Measurements from ENCODE around the gene ASXL3.

ASXL3 gene

DNA sequence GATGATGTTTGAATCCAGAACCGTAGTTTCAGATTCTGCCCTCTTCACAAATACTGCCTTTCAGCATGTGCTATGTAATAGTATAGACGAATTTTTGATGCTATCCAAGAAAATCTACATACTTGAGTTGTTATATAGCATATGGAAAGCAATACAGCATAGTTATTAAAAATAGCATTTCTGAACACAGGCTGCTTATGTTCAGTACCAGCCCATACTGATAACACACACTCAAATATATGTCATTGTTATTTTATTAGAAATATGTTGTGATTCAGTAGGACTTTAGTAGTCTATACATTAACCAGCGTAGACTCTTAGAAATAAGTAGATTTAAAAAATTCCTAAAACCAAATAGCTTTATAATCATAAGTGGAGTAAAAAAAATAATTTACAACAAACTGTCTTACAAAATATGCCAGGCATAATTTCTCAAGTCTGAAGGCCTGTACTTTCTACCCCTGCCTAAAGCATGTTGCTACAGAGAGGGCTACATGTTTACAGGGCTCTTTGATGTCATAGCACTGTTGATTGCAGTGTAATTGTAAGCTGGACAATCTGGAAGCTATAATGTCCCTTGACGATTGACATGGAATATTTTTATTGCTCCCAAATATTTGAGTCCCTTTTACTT, 86.3 kb downstream of the ASXL3 start:
- no peak for DNase-seq

DNA sequence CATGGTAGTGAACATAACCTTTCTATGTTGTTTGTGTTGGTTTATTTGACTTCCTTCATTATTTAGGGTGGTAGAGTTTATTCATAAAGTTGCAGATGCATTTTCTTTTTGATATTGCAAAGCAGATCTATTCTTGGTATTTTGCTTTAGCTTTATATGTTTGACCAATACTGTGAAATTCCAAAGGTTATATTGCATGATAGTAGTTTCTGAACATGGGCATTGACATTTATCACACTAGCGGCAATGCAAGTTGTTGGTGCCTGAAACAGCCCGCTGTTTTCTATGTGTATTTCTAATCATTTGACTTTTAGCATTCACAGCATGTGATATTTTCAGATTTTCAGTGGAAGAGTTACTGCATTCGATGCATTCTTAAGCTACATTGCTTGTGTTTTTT, 87.2 kb downstream of the ASXL3 start:
- DNase-seq: no peak

DNA sequence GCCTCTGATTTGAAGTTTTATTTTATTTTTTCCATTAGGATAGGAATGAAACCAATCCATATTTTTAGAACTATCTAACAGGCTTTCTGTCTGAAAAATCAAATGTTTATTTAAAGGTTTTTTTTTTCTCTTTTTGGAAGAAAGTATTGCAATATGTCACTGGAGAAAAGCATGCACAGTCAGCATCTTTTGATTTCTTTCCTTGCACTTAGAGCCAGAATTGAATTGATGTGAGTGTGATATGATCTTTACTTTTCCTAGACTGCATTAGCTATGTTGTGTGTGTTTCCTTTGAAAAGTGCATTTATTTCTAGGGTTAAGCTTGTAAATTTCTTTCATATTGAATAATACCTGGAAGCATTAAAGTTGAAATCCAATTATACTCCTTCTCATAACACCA, 87.6 kb downstream of the ASXL3 start:
- no peak for DNase-seq

DNA sequence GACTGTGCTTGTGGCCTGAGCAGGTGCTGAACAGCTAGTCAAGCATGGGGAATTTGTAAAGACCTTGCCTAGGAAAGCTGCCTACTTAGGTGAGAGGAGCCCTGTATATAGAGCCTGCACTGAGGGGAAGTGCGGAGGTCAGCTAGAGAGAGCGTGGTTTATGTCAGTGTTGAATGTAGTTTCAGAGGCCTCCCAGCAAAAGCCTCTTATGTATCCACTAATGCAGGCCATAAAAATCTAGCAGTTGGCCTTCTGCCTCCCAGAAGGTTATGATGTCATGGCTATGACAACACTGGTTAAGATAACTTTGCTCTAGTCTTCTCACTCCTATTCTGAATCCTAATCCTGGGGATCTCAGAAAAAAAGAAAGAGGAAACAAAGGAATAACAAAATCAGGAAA, 88.9 kb downstream of the ASXL3 start:
- no peak for DNase-seq

DNA sequence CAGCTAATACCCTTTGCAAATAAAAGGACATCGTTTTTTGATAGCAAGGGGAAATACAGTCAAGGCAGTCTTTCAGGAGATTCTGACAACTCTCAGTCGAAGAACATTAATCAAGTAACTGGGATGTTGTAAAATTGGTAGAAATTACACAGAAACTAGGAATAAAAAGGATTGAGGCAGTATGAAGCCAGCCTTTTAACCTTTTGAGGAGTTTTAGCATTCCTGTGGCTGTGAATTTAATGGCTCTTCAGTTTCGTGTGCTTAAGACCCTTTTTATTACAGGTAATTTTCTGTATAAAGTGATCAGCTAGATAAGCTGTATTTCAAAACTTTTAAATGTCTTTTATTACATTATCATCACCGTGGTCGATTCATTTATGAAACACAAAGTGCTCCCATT, 91.6 kb downstream of the ASXL3 start:
- no peak for DNase-seq

DNA sequence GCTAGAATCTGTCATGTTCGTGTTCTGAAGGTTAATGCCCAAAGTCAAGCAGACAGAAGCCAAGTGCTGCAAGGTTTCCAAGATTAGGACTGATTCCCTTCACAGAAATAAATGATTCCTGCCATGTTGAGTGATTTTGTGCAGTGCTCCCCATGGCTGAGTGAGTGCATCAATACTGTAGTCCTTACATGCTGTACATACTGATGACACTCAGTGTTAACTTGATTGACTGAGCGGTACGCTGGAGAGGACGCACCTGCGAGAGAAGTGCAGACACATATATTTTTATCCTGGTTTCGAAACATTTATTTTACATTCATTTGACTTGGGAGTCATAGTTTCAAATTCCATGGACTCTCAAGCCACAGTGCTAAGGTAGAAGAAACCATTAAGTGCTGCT, 92.0 kb downstream of the ASXL3 start:
- no peak for DNase-seq

DNA sequence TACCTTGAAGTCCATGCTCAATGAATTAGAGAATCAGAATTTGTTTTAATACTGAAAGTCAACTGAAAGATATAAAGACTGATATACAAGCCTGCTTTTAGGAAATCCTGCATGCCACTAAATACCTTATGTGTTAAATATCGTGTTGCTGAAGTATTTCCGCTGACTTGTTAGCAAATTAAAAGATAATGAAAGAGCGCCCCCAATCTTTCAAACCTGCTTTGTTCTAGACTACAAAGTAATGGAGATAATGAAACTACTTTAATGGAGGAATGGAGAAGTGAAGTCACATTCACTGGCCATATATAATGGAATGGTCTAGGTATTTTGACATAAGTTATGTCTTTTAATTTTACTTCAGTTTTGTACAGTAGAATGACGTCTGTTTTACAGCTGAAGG, 95.7 kb downstream of the ASXL3 start:
- DNase-seq: no peak

DNA sequence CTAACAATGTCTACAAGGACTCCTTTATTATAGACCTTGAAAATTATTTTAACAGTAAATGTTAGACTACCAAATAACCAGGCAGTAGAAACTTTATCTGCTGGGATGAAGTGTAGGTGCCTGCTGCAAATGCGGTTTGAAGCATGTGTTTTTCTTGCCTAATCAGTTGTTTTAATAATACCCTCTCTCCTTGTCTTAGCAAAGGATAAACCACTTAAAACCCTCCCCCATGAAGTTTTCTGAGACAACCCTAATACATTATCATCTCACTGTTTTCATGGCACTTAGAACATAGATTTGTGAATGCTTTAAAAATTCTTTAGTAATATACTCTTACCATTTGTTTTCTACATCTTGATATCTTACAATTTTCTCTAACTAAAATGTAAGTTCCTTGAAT, 98.6 kb downstream of the ASXL3 start:
- no peak for DNase-seq

DNA sequence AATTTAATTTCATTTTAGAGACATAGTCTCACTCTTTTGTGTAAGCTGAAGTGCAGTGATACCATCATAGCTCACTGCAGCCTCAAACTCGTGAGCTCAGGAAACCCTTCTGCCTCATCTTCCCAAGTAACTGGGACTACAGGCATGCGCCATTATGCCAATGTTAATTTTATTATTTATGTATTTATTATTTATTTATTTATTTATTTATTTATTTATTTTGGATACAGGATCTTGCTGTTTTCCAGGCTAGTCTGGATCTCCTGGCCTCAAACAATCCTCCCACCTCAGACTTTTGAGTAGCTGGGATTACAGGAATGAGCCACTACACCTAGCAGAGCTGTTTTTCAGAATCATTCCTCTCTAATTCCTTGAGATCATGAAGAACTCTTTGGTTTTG, 99.9 kb downstream of the ASXL3 start:
- DNase-seq: no peak

DNA sequence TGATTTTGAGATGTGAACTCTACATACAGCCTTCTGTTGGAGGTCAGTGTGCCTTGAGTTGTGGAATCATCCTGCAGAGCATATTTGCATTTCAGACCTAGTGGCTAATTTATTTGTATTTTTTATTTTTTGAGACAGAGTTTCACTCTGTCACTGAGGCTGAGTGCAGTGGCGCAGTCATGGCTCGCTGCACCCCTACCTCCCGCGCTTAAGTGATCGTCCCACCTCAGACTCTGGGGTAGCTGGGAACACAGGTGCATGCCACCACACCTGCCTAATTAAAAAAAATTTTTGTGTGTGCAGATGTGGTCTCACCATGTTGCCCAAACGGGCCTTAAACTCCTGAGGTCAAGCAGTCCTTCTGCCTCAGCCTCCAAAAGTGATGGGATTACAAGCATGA, 104.4 kb downstream of the ASXL3 start:
- DNase-seq: no peak

DNA sequence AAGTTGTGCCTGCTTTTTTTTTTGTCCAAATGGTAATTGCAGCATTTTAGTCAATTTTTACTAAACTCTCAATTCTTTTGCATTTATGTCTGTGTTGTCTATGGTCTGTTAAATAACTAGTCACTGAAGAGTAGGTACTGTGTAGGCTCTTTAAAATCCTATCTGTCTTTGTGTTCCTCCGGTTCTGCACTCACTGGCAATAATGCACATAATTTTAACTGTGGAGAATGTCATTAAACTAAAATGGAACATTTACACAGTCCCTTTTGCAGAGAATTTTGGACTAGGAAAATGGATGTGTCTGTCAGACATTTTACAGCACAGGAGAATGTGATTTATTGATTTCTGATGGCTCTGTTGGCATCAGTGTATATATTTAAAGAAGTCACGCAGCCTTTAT, 116.6 kb downstream of the ASXL3 start:
- DNase-seq: no peak

DNA sequence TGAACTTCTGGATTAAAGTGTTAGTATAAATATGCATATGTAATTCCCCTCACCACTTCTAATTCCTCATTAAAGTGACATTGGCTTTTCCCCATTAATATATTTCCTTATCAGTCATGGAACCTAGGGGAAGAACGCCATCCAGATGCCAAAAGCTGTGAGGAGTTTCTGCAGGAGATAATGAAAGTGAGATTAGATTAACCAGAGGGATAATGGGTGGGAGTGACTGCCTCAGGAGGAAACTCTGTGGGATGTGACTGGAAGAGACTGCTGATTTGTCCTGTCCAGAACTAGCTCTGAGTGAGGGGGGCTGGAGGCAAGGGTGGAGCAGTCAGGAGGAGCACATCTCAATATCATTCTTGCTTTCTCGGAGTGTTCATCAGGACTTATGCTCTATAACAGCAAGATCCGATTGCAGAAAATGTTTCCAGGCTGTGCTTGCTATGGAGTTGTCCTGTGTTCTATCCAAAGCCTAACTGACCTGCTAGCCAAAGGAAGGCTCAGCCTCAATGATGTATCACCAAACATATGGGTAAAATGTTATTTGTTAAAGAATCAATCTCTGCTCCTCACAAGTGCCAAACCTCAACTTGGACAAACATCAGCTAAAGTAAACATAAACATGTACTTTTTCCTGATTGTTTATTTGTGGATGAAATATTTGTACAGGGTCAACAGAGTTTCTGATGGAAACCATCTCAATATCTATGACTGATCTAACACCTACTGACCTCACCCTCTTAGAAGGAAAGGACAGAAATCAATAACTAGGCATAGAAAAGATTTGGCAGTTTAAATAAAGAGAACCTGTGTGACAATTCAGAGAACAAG, 118.5 kb downstream of the ASXL3 start:
- DNase-seq: no peak

DNA sequence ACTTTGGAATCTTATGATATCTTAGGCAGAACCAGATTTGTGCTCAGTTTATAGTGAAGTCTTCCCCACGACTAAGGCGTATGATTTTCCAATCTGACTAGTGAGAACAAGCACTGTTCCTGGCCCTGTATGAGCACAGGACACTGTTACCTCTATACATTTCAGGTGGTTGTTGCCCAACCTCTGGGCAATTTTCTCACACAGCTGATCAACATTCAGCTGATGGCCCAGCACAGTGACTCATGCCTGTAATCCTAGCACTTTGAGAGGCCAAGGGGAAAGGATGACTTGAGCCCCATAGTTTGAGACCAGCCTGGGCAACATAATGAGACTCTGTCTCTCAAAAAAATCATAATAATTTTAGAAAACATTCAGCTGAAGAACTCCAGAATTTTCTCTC, 119.5 kb downstream of the ASXL3 start:
- no peak for DNase-seq

DNA sequence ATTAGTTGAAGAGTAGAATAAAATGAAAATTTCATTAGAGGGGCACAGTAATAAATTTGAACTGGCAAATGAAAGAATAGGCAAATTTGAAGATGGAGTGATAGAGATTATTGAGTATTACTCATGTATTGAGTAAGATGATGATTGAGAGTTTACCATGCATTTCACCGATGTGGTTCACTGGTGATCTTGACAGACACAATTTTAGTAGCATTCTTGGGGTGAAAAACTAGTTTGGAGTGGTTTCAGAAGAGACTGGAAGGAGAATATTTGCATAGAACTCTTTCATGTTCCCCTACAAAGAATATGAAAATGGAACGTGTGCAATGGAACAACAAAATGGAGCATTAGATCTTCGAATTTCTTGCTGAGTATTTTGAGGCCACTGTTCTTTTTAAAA, 121.4 kb downstream of the ASXL3 start:
- no peak for DNase-seq

DNA sequence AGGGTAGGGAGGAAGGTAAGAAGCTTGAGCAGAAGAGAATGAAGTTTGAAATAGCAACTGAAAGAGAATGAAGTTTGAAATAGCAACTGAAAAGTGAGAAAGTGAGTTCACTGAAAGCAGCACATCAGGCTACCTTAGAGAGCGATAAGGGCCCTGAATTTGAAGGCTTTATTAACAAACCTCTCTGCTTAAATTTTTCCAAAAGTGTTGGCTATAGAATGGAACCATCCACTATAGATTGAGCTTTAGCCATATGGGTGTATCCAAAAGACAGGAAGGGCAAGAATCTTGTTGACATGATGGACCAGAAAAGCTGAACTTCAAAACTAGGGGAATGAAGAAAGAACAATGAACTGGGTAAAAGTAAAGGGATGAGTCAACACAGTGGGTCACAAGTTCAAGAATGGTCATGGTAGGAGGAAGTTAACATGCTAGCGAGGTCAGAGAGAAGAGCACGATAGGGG, 122.5 kb downstream of the ASXL3 start:
- no peak for DNase-seq

DNA sequence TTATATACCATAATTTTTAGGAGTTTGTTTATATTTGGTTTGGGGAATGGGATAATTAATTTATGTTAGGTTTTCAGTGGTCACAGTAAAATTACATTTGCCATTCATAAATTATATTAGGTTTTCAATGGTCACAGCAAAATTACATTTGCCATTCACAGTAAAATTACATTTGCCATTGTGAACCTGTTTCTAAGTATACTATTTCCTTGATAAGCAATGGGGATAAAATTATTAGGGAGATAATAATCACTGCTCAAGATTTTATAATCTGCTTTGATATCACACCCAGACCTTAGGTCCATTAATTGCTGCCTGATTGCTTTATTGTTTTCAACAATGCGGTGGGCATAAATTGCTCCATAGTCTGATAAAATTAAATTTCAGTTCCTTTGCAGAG, 124.6 kb downstream of the ASXL3 start:
- no peak for DNase-seq

DNA sequence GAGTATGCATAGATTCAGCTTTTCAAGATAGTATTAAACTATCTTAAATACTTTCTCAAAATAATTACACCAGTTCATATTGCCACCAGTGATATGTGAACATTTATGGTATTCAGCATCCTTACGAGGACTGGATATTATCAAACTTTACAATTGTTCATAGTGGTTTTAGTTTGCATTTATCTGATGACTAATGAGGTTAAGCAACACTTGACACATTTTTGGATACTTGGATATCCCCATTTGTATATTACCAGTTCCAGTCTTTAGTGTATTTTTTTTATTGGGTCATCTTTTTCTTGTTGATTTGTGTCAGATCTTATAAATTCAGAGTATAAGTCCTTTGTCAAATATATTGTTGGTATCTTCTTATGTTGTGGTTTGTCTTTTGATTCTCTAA, 128.4 kb downstream of the ASXL3 start:
- DNase-seq: no peak

DNA sequence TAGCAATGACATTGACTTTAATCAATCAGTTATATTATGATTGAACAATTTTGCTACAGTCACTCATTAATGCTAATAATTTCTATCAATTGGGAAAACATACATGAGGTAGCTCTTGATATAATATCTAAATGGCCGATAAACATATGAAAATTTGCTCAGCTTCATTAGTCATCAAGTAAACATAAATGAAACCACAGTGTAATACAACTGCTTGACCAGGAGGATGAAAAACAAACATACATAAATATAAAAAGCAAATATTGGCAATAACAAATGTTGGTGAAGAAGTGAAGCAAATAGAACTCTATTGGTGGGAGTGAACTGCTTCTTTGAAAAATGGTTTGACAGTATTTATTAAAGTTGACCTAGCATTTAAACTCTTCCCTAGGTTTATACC, 130.9 kb downstream of the ASXL3 start:
- DNase-seq: no peak

DNA sequence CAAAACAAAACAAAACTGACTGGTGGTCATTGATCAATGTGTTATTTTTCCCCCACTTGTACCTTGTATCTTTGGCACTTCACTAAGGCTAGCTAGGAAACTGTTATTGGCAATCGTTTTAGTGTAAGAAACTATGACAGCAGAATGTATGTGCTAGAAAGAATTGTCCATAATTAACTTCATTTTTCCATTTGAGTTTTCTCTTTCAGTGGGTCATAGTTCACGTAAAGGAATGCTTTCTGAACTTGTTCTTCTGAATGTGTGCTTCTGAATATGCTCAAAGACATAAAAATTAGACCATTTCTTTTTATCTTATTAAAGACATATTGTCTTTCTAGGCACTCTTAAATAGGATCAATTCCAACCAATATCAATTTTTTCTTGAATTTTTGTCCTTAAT, 132.2 kb downstream of the ASXL3 start:
- DNase-seq: no peak

DNA sequence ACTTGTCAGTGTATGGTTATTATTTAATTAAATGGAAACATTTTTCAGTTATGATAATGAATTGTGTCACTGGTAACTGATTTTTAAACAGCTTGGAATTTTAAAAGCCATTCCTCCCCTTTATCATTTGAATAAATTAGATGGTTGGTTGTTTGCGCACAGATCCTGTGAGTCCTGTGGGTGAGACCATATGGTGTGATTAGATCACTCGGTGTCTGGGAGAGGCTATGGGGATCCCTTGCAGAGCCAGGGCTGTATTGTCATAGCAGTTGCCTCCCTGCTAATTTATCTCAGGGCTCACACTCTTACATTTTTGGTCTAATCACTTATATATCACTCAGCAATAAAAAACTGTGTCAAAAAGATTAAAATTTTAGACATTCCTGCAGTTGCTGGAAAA, 133.5 kb downstream of the ASXL3 start:
- DNase-seq: no peak

DNA sequence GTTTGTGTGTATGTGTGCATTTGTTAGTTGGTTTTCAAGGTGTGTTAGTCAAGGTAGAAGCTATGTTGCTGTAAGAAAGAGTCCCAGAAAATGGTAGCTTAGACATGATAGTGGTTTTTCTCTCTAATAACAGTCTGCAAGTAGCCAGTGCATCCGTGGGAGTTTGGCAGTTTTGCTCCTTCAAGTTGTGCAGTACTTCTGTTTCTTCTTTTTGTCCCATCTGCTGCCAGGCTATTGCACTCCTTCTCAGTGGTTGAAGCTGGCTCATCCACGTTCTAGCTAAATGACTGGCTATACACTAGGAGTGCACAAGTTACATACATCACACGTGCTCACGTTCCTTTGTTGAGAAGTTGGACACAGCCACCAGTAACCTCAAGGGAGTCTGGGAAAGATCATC, 134.7 kb downstream of the ASXL3 start:
- DNase-seq: no peak

DNA sequence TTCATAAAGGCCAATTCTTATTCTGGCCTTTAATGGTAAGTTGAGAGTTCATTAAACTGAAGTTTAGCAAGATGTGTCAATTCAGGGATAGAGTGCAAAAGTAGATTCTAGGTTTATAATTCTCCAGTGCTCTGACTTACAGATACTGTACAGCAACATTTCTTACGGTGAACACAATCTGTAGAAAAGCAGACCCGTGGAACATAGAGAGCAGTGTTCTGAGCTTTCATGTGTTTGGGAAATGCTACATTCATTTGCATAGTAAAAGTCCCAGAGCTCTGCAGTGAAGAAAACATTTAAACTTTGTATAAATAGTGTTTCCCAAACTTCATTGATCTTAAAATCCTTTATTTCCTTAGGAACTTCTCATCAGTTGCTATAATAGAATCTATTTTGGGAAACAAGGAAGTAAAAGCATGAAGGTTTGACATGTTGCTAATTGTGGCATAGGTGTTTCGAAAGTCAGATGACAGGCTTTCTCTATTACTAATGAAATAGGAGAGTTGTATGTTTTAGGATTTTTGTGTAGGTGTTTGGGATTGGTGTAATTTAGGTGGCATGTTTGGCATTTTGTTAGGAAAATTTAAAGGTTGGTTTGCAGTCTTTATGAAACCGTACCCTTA, 138.2 kb downstream of the ASXL3 start:
- no peak for DNase-seq

DNA sequence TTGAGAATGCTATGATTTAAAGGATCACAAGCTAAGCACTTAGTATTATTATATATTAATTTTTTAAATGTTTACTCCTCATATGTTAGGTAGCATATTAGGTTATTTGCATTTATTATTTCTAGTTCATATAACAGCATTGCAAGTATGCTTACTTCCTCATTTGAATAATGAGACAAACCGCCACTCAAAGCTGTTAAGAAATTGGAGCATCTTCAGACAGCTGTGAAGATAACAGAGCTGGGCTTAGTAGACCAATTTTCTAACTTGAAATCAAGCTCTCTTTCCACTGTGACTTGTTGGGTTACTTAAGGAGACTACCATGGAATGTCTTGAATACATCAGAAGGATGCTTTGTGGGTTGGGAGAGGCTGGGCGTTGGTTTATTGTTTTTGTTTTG, 139.3 kb downstream of the ASXL3 start:
- no peak for DNase-seq

DNA sequence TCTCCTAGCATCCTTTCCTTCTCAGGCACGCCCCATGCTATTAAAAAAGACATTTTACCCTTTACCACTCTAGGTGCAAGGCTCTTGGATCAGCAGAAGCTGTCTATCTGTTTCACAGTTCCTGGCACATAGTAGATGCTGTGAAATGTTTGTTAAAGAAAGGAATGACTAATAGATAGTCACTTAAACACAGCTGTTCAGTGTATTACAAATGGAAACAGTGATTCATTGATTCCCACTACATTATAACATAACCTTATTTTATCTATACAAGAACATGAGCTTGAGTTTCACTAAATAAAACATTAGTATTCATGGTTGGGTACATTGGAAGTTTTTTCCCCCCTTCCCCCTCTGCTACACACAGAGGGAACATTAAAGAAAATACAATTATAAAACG, 142.1 kb downstream of the ASXL3 start:
- no peak for DNase-seq
